Tracheal epithelial cell (primary cell): ENCODE results near the gene ENTPD6. TPM values are rescaled to one million over a fixed set of nuclear protein-coding genes. Genes with fewer than 3 reads are reported as not detected.

Source experiments
- total RNA-seq: library from RNA; depleted of rRNA; stranded (reverse); fragments of >200 nt; gene quantifications from 2 replicates; pipeline ENCODE4 v1.2.1, GENCODE V29; 2014

Gene ENTPD6
- total RNA-seq = 69.2 and 86.1 TPM in 2 replicates

GRCh38 chr20:25195014-25195961 lies at the start of gene ENTPD6:
Gene ENTPD6 (plus strand): TSS chr20:25195712. CDS start chr20:25206537, 10,825 bp downstream.

GRCh38 chr20:25247956-25248785 lies 52.7 kb downstream of the ENTPD6 start, which contains the start of gene PYGB:
Gene PYGB (plus strand): TSS chr20:25248085. CDS start chr20:25248179, 94 bp downstream.

Other genes starting within 250 kb of the ENTPD6 start
- gene CST7, start 246.4 kb upstream of the ENTPD6 start, total RNA-seq = not detected in 2 replicates
- 105 and 155 TPM in 2 replicates for gene APMAP, start 203.0 kb upstream of the ENTPD6 start, total RNA-seq
- 2.2 and 2.6 TPM in 2 replicates for gene ACSS1, start 137.6 kb upstream of the ENTPD6 start, total RNA-seq
- gene VSX1, start 113.6 kb upstream of the ENTPD6 start, total RNA-seq = not detected in 2 replicates
- gene PYGB, start 52.4 kb downstream of the ENTPD6 start, total RNA-seq = 190 and 357 TPM in 2 replicates
- gene ABHD12, start 195.1 kb downstream of the ENTPD6 start, total RNA-seq = 21.7 and 21.9 TPM in 2 replicates
- gene GINS1, start 212.0 kb downstream of the ENTPD6 start, total RNA-seq = 1.7 and 6.0 TPM in 2 replicates